AG20443 (cell line): ENCODE measurements around the gene UHRF1.

Experiments
- DNase-seq: peaks from one replicate; pipeline ENCODE4 v3.0.0; 2012; ENCODE audit warnings: low spot score, mixed read lengths

UHRF1 gene

DNA sequence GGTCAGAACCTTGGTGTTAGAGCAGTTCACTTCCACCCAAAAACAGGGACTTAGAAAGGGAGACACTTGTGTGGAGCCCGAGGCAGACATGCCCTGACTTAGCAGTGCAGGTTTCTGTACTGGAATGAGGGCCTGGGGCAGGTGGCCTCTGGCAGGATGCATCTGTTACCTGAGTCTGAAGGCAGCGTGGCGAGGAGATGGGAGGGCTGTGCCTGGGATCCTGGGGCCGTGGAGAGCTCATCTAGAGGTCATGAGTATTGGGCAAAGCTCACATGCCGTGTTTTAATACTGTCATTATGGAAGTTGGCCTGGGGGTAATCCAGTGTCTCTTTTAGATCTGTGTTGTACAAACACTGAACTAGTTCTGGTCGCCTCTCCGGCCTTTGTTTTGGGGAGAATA is 81.0 kb downstream of the UHRF1 start:
- no peak for DNase-seq

DNA sequence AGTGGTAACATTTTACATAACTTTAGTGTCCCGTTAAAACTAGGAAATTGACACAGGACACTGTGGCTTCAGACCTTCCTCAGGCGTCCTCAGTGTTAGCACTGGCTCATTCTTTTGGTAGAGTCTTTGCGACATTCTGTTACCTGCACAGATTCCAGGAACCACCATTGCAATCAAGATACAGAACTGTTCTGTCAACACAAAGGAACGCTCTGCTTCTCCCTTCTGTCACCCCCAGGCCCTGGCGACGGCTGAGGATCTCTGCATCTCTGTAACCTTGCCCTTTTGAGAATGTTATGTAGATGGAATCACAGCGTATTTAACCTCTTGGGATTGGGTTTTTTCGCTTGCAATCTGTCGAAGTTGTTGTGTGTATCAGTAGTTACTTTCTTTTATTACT is 82.2 kb downstream of the UHRF1 start:
- no peak for DNase-seq

DNA sequence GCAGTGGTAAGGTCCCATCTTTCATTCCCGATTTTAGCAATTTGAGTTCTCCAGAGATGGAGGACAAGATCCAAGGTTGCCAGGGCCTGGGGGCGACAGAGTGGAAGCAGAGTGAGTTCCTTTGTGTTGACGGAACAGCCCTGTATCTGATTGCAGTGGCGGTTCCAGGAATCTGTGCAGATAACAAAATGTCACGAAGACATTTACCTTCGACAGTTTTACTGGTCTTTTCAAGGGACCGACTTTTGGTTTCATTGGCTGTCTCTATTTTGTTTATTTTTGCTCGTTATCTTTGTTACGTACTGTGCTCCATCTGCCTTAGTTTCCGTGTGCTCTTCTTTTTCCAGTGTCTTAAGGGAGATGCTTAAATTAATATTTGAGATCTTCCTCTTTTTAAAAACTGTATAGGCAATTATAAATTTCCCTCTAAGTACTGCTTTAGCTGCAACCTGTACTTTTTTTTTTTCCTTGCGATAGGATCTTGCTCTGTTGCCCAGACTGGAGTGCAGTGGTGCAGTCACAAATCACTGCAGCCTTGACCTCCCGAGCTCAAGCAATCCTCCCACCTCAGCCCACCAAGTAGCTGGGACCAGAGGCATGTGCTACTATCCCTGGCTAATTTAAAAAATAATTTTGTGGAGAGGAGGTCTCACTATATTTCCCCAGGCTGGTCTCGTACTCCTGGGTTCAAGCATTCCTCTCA is 82.8 kb downstream of the UHRF1 start:
- no peak for DNase-seq

DNA sequence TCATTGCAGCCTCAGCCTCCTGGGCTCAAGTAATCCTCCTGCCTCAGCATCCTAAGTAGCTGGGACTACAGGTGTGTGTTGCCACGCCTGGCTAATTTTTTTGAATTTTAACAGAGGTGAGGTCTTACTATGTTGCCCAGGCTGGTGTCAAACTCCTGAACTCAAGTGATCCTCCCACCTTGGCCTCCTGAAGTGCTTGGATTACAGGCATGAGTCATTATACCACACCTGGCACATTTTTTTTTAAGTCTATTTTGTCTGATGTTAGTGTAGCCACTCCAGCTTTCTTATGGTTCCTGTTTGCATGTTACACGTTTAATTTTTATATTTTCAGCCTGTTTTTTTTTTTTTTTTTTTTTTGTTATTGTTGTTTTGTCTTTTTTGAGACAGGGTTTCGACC is 84.4 kb downstream of the UHRF1 start:
- no peak for DNase-seq

DNA sequence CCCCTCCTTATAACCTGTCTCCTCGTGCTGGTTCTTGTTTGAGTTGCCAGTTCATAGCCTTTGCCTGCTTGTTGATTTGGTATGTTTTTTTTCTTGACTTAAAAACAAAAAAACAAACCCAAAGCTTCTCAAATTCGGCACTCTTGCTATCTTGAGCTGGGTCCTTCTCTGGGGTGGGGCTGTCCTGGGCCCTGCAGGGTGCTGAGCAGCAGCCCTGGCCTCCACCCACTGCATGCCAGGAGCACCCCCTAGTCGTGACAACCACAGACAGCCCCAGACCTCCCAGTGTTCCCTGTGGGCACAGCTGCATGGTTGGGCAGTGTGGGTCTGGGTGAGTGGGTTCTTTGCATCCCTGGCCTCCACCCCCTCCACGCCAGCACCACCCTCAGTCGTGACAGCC is 87.4 kb downstream of the UHRF1 start:
- no peak for DNase-seq

DNA sequence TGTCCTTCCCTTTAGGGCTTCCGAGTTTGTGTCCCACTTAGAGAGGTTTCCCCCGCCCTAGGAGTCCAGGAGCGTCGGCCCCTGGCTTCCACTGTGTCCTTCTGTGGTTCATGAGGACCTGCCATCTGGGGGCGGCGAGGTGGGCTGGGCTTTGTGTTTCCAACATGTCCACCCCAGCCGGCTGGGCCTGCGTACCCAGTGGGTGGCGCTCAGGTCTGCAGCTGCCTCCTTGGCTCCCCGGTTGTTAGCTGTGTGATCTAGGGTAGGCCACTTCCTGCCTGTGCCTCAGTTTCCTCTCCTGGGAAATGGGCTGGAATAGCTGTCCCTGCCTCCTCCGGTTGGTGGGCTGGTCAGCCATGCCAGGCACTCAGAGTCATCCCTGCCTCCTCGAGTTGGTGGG is 88.0 kb downstream of the UHRF1 start:
- DNase-seq = no peak

DNA sequence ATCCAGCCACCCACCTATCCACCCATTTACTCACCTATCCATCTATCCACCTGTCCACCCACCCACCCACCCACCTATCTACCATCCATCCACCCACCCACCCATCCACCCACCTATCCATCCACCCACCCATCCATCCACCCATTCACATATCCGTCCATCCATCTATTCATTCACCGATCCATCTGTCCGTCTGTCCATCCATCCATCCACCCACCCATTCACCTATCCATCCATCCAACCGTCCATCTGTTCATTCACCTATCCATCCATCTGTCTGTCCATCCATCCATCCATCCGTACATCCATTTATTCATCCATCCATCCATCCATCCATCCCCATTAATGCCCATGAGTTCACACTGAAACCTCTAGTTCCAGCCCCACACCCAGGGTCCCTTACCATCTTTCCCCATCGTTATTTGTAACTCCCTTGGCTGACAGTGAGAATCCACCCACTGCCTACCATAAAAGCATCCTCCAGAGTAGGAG is 90.9 kb downstream of the UHRF1 start:
- no peak for DNase-seq

DNA sequence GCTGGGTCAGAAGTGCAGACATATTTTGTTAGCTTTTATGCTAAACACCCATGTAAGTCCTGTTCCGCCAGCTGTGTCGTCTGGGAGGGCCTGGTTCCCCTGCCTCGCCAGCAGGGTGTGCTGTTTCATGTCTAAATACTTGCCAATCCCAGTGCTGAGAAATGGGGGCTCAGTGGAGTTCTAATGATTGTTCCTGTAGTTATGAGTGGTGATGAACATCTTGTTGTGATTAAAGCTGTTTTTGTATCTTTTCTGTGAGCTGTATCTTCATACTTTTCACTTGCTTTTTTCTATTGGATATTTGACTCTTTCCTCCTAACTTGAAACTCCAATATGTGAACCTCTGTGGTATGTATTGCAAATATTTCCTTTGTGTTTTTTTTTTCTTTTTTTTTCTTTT is 92.3 kb downstream of the UHRF1 start:
- DNase-seq = peak; percentile 80

DNA sequence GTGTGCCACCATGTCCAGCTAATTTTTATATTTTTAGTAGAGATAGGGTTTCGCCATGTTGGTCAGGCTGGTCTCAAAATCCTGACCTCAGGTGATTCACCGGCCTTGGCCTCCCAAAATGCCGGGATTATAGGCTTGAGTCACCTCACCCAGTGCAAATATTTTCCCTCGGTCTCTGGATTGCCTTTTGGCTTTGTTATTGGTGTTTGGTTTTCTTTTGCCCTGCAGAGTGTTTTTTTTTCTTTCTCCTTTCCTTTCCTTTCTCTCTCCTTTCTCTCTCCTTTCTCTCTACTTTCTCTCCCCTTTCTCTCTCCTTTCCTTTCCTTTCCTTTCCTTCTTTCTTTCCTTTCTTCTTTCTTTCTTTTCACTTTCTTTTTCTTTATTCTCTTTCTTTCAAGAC is 92.8 kb downstream of the UHRF1 start:
- peak; percentile 63 for DNase-seq

DNA sequence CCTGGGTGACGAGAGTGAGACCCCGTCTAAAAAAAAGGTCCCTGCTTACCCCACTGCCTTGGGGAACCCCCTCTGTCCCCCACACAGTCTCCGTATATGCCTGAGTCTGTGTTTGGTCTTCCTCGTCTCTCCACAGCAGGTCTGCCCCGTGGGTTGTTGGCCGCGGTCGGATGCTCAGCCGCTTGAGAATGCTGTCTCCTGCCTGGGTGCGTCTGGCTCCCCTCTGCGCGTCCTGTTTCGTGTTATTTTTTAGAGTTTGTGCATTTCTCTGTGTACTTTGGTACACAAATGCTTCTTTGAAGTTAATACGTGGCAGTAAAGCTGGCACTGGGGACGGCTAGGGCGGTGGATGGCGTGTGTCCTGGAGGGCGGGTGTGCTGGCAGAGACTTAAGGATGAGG is 94.5 kb downstream of the UHRF1 start:
- DNase-seq = no peak

DNA sequence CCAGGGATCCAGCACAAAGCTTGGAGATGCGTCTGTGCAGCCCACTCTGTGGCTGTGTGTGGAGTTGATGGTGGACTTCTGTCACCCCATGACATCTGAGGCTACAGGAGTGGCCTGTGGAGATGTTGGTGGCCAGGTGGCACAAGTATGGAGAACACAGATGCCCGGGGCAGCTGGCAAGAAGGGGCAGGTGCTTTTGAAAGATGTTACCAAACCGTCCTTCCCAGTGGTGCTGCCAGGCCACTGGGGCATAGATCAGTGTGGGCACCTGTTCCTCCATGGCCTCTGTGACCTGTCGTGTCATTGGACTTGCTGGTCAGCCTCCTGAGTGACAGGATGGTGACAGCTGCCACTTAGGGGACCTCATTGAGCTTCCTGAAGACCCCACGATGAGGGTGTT is 95.8 kb downstream of the UHRF1 start:
- no peak for DNase-seq

DNA sequence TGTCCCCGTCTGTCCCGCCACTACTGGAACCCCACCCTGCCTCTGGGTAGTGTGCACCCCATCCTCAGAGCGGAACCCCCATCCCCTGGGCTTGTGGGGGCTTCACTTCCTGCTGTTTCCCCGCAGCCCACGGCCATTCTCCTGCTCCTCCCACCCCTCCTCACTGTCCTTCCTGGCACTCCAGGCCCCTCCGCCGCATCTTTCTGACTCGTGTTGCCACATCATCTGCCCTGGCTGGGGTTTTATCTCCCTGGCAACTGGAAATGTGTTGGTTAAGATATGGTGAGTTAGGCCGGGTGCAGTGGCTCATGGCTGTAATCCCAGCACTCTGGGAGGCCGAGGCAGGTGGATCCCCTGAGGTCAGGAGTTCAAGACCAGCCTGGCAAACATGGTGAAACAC is 96.9 kb downstream of the UHRF1 start:
- no peak for DNase-seq

DNA sequence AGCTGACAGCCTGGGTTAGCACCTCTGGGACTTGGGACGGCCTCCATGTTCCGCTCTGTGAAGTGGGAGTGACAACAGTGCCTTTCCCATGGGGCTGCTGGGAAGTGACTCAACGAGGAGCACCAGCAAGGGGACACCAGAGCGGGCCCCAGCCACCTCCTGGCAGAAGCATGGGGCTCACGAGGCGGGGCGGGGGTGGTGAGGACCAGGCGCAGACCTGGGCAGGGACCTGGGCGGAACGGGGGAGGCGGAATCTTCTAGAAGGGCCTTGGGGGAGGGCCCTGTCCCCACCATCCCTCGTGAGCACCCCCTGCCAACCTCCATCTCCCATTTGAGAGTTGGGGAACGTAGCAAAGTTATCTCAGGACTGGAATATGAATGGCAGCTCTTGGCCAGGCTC is 97.5 kb downstream of the UHRF1 start:
- DNase-seq = no peak
